HG03103 (cell line): ENCODE data around the gene UBALD2.
"Not testable (repeated sequence)": the region's sequence is repeated elsewhere in the genome, so short reads cannot be mapped to it uniquely, and the experiment has no call there.

Experiments used
- ATAC-seq: cut with Tn5 transposase; IDR thresholded peaks from one replicate; pipeline ENCODE4 v1.9.1; 2021; ENCODE audit warnings: low read depth; ENCODE audit not compliant: unreplicated experiment

The UBALD2 gene

GRCh38 chr17:76275382-76276068 lies 10.4 kb downstream of the UBALD2 start:
- ATAC-seq: no peak

- ATAC-seq: no peak
These were observed 10.9 kb downstream of the UBALD2 start for GRCh38 chr17:76276069-76276431.

DNA sequence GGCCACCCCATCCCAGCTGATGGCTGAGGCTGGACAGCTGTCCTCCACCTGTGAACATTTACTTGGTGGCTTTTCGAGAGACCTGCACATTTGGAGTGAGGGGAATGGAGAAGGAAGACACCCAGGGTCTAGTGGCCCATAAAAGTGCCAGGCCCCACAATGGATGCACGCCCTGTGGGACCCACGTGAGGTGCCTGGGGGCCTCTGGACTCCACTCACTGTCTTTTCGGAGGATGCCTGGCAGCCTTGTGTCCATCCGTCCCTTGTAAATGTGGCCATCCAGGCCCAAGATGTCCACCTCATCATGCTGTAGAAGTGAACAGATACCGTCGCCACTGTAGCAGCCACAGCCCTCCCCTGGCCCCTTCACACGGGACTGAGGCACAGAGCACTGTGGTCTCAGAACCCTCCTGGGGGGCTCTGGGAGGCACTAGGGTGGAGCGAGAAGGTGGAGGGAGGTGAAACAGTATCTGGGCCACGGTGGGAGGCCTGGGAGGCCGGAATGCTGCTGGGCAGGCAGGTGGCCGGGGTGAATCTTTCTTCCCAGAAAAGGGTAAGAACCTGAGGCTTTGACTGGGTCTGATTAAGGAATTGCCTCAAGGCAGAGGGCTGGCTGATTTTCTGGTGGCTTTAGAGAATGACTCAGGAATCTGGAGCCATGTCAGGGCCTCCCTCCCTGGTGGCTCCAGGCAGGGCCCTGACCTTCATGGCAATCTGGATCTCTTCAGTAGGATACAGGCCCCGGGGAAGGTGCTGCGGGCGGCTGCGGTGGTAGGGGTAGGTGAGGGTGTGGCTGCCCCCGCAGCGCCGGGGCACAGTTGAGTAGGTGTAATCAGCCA lies 11.5 kb downstream of the UBALD2 start:
- ATAC-seq: no peak

DNA sequence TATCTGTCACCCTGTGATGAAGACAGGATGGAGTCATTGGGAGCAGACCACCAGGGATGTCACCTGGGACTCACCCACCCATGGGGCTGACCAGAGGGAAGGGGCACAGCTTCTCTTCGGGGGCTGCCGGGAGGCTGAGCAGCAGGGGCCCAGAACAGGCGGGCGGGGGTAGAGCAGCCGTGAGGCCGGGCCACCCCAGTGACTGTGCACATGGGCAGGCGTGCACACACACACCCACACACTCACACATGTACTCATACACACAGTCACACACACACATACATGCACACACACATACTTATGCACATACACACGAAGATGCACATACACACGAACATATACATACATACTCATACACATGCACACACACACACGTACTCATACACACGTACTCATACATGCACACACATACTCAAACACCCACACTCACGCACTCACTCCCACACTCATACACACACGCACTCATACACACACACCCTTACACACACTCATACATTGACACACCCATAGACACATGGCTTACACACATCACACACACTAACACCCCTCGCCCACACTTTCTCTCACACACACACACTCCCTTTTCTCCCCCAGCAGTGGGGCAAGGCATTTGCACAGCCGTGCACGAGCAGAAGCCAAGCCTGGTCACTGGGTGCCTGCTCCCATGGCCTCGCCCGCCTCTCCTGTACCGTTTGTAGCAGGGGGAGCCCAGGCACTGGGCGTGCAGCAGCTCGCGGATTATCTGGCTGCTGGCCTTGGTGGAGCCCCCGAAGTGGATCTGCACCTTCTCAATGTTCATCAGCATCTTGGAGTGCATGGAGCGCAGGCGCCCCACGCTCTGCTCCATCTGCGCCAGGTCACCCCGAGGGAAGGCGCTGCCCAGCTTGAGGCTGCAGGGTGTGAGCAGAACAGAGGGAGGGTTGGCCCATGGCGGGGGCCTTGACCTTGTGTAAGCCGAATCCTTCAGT lies 12.4 kb downstream of the UBALD2 start:
- no peak for ATAC-seq

DNA sequence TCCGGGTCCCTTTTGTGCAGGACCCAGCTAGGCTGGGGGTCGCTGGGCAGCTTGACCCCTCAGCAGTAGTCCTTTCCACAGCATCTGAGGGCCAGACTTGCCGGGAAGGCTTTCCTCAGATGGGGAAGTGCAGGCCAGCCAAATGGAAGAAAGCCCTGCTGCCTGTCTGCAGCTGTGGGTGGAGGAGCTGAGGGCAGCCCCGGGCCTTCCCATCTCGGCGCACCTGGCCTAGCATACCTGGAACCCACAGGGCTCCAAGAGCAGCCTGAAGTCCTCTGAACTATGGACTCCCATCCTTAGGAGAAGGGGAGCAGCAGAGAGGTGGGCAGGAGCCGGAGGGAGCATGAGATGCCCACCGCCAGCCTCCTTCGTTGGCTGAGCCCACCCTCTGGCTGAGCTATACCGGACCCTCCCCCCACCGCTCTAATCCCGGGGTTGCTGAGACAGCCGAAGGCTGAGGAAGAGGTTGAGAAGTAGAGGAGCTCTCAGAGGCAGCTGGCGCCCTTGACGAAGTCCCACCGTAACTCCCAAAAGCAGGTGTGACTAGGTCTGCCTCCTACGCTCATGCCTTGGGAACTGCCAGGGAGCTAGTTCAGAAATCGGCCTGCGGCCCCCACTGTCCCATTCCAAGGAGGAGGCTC lies 13.2 kb downstream of the UBALD2 start:
- ATAC-seq: no peak

GRCh38 chr17:76278952-76279741 lies 14.0 kb downstream of the UBALD2 start:
- ATAC-seq: no peak

- ATAC-seq: no peak
These were observed 14.7 kb downstream of the UBALD2 start for GRCh38 chr17:76279742-76280287.

DNA sequence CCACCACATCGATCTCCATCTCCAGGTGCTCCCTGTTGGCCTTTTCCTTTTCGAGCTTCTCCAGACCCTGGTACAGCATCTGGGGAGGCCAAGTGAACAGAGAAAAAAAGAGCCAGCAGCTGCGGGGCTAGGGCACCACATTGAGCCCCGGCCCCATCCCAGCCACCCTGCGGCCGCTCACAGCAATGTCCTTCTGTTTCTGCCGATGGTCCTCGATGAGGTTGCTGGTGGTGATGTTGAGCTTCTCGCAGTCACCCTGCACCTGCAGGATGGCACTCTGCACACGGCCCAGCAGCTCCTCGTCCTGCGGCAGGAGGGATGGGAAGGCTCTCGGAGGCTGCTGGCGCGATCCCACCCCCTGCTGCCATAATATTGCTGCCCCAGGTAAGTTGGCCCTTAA lies 15.5 kb downstream of the UBALD2 start:
- ATAC-seq: no peak

- no peak for ATAC-seq
These were observed 16.6 kb downstream of the UBALD2 start for GRCh38 chr17:76281573-76282371.

DNA sequence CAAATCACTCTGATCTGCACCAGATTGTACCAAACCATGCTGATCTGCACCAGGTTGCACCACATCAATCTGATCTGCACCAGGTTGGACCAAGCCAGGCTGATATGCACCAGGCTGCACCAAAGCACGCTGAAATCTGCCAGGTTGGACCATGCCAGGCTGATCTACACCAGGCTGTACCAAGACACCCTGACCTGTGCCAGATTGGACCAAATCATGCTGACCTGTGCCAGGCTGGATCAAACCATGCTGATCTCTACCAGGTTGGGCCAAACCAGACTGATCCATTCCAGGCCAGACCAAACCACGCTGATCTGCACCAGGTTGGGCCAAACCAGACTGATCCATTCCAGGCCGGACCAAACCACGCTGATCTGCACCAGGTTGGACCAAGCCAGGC lies 27.4 kb downstream of the UBALD2 start:
- ATAC-seq: no peak

DNA sequence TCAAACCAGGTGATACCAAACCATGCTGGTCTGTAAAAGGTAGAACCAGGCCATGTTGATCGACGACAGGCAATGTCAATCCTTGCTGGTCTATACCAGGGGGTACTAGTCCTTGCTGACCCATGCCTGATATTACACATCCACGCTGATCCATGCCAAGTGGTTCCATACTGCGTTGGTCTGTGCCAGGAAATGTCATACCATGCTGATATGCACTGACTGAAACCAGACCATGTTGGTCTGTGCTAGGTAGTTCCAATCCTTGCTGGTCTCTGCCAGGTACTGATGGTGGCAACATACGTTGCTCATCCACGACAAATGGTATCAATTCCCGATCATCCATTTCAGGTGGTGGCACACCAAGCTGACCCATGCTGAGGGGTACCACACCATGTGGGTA lies 28.0 kb downstream of the UBALD2 start:
- no peak for ATAC-seq

DNA sequence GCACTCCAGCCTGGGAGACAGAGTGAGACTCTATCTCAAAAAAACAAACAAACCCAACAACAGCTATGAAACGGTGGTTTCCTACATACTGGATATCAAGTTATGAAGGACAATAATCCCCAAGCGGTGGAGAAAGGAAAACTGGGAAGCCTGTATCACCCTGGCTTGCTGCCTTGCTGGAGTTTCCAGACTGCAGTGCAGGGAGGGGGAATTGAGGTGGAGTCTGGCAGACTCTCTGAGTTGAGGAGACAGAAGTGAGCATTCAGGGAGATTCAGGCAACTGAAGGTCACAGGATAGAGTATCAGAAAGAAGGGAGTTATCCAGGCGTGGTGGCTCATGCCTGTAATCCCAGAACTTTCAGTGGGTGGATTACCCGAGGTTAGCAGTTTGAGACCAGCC lies 31.0 kb downstream of the UBALD2 start:
- no peak for ATAC-seq

DNA sequence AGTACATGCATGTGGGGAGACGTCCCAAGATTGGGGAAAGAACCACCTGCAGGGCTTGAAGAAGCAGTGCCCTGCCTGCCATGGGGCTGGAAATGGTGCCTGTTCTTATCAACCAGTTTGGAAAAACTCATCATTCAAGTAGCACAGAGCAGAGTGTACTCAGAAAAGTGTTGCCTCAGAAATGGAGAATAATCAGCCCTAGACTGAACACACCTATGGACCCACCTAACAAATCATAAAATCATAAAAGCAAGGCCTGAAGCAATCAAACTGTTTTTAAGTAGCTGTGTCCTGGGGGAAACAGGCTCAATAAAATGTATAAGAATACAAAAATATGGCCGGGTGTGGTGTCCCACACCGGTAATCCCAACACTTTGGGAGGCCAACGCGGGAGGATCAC lies 31.7 kb downstream of the UBALD2 start:
- ATAC-seq: no peak

DNA sequence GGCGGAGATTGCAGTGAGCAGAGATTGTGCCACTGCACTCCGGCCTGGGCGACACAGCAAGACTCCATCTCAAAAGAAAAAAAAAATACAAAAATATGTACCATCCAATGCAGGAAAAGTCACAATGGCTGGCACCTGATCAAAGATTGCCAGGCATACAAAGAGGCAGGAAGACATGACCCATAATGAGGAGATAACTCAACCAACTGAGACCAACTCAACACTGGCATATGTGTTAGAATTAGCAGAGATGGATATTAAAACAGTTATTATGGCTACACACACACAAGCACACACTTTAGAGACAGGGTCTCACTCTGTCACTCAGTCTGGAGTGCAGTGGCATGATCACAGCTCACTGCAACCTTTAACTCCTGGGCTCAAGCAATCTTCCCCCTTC lies 32.3 kb downstream of the UBALD2 start:
- no peak for ATAC-seq

DNA sequence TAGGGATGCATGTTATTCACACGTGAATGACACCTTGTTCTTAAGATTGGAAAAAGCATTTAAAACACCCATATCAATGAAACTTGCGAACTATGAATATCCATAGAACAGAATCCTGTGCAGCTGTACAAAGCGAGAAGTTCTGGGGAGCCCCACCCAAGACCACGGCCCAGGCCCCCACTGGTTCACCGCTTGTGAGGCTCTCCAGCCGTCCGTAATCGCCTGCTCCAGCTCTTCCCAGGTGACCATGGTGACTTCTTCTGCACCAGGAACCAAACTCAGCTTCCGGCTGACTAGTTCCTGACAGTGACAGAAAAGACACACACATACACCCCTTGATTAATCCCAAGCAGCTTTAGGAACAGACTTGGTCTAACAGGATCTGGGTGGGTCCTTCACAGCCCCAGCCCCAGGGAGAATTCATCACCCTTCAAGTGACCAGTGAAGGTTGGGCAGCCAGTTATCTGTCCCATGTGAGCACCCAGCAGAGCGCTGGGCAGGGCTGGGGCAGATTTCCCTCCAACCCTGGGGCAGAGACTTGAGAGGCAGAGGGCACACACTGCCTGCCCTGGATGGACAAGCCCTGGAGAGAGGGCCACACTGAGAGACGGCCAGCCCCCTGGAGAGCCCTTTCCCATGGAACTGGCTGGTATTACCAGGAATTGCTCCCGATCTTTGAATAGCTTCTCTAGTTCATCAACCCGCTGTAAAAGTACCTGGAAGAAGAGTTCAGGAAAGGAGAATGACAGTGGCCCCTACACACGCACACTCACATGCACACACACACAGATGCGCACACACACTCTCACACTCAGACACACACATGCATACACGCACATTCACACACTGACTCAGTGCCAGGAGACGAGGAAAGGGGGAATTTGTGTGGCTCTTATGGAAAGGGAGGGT lies 39.3 kb downstream of the UBALD2 start:
- no peak for ATAC-seq

- ATAC-seq: not testable (repeated sequence)
These were observed 39.9 kb downstream of the UBALD2 start for GRCh38 chr17:76305135-76305454.

GRCh38 chr17:76307299-76307965 lies 42.3 kb downstream of the UBALD2 start:
- ATAC-seq: no peak
